ENCODE measurements around the gene RBBP8NL.

The RBBP8NL gene

GRCh38 chr20:62418709-62419487, 8.4 kb downstream of the RBBP8NL start:
- no peak for DNase-seq (ENCODE audit: low read depth, low spot score)
- ChIA-PET CTCF (no interaction called here), POLR2A (no interaction called here)
- H3K4me3 ChIP-seq (ENCODE audit: low read depth, low read length) = no peak overlapping the region
- no peak for TF ChIP-seq CTCF (IDR thresholded peaks at IDR 0.05; ENCODE audit: insufficient read depth, low read length, missing control alignments)

DNA sequence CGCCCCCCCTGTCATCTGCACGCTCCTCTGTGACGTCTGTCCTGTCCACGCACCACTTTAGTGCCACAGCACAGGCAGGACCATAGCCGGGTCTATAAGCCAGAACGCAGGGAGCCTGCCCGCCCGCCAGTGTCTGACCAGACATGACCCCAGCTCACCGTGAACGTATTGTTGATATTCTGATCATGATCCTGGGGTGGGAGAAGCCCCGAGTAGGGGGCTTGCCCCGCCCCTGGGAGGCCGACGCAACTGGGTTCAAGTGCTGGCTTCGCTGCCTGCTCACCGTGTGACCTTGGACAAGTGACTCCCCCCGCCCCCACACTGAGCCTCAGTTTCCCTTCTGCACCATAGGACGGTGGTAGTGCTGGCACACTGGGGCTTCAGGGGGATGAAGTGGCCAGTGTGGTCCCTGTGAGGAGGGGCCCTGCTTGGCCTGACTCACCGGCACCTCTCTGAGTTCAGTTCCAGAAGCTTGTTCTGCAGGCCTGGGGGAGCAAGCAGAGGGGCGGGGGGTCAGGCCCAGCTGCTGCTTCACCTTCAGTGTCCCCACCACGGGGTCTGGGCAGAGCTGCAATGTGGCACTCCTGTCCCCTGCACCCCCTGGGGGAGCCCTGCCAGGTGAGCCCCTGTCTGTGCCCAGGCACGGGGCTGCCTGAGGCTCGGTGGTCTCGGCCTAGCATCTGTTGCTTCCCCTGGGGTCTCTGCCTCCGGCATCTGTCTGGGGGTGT, 9.2 kb downstream of the RBBP8NL start:
- ChIA-PET POLR2A (no interaction called here), CTCF (no interaction called here)
- H3K4me3 ChIP-seq (ENCODE audit: low read depth, low read length) = no peak overlapping the region
- no peak for TF ChIP-seq CTCF (IDR thresholded peaks at IDR 0.05; ENCODE audit: insufficient read depth, low read length, missing control alignments)
- DNase-seq (ENCODE audit: low read depth, low spot score) = no peak

DNA sequence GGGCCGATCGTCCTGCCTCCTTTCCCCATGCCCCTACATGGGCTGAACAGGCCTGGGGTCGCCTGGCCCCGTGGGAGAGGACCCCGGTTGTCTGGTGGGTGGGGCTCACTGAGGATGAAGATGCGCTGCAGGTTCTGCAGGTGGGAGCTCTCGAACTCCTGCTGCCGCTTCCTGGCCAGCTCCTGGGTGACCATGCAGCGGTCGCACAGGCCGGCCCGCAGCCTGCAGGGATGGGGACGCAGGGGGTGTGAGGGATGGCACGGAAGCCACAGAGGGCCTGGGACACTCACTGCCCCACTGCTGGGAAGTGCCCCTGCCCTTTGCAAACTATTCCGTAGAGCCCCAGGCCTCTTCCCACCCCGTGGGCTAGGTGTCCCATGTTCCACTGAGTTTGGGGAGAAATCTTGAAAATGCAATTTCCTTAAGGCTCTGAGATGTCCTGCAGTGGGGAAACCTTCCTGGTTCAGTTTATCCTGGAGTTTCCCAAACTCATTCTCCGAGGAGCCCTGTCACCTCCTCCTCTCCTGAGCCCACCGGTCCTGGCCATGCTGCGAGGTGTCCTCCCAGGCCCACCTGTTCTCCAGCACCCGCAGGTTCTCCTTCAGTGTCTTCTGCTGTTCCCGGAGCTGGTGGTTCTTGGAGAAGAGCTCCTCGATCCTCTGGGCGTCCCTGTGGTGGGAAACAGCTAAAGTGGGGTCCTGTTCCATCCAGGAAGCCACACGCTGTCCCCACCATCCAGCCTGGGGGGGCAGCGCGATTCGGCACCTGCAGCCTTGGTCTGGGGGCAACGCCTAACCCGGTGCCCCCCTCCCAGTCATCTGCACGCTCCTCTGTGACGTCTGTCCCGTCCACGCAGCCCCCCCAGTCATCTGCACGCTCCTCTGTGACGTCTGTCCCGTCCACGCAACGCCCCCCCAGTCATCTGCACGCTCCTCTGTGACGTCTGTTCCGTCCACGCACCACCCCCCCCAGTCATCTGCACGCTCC, 10.4 kb downstream of the RBBP8NL start:
- DNase-seq (ENCODE audit: low read depth, low spot score) = no peak
- TF ChIP-seq CTCF (IDR thresholded peaks at IDR 0.05; ENCODE audit: insufficient read depth, low read length, missing control alignments) = no peak
- POLR2A ChIA-PET = no interaction called here
- CTCF ChIA-PET = no interaction called here
- no peak overlapping the region for H3K4me3 ChIP-seq (ENCODE audit: low read depth, low read length)

DNA sequence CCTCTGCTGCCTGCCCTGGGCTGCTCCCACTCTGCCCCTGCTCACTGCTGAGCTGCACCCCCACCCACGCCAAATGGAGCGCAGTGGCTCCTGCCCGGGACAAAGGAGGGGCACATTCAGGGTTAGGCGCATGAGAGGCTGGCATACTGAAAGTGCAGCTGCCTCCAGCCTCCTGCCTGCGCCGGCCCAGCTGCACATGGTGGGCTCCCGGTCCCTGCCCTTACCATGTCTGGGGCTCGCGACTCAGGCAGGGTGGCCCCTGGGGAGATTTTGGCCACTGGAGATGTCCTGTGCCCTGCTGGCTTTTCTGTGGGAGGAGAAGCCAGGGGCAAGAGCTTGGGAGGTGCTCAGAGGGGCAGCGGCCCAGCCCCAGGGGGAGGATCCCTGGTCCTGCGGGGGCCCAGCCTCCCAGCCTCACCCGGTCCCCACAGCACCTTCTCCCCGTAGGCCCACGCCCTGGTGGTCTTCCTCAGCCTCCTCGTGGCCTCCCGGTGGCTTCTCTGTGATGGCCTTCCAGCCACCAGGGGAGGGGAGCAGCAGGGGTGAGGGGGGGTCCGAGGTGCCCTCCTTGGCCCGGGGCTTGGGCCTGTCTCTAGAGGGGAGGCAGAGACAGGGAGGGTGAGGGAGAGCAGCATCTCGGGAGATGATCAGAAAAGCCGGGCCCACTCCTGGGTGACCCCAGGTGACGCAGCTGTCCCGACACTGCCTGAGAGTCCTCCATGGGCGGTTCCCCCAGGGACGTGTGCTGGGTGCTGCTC, 11.8 kb downstream of the RBBP8NL start:
- ChIA-PET CTCF (no interaction called here), POLR2A (no interaction called here)
- H3K4me3 ChIP-seq (ENCODE audit: low read depth, low read length) = no peak overlapping the region
- no peak for TF ChIP-seq CTCF (IDR thresholded peaks at IDR 0.05; ENCODE audit: insufficient read depth, low read length, missing control alignments)
- no peak for DNase-seq (ENCODE audit: low read depth, low spot score)

GRCh38 chr20:62413896-62414481, 13.3 kb downstream of the RBBP8NL start:
- ChIA-PET CTCF (interaction anchor here (0.6 to 1.6 kb wide), 2 partner anchors 10 to 203 kb away, joined by 3 to 4 read pairs; no protein-coding TSS in a partner anchor), POLR2A (no interaction called here)
- TF ChIP-seq CTCF (IDR thresholded peaks at IDR 0.05; ENCODE audit: insufficient read depth, low read length, missing control alignments) = no peak
- H3K4me3 ChIP-seq (ENCODE audit: low read depth, low read length) = no peak overlapping the region
- no peak for DNase-seq (ENCODE audit: low read depth, low spot score)
